GM21515 (cell line): ENCODE results near the gene ARL15.
"Not testable (repeated sequence)": the region's sequence is repeated elsewhere in the genome, so short reads cannot be mapped to it uniquely, and the experiment has no call there.

ENCODE experiments used
- ATAC-seq: cut with Tn5 transposase; IDR thresholded peaks from one replicate; pipeline ENCODE4 v1.9.1; 2021; ENCODE audit not compliant: unreplicated experiment

Gene ARL15

DNA sequence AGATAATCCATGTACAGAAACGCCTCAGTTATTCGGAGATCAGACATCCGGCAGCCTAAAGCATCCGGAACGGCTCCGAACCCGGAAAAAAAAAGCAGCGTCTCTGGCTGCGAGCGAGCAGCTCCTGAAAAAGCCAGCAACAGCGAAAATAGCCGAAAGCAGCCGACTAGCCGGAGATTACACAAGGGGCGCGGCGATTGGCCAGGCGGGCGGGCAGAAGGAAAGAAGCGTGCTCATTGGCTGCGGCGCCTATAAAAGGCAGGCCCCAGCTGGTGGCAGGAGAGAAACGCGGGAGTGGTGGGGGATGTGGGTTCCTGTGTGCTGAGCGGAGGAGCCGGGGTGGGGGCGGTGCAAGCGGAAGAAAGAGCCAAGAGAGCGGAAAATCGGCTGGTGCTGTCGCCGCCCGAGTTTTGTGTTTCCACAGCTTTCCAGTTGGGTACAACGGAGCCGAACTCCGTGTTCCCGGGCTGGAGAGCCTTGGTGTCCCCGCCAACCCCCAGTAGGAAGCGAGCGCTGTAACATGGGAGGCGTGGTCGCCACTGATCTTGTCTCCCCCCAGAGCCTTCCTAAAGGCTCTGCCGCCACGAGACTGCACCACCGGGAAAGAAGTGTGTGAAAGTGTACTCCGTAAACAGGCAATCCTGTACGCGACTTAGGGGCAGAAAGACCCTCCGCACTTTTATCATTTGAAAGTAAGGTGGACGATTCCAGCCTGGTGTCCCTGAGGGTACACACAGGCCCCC lies at the start of gene ARL15:
ARL15 (minus strand) TSS at position 141 of the 743 bp plus-strand sequence.
- peak; percentile 96 for ATAC-seq

DNA sequence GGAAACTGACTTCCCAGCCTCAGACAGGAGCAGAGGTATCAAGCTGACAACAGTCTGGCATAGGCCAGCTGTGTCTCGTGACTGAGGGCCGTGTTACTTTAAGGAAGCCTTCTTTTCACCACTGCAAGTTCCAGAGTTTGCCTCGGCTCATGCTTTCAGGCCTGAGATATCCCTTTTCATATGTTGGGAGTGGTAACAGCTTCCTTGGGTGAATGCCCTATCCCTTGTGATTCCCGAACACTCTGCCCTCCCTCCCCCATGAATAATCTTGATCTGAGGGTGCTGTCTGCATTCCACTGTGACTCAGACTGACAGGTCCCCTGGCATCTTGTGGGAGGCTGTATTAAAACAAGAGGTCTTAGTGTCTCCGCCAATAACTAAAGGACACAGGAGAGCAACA lies 49.7 kb upstream of the ARL15 start:
- no peak for ATAC-seq

DNA sequence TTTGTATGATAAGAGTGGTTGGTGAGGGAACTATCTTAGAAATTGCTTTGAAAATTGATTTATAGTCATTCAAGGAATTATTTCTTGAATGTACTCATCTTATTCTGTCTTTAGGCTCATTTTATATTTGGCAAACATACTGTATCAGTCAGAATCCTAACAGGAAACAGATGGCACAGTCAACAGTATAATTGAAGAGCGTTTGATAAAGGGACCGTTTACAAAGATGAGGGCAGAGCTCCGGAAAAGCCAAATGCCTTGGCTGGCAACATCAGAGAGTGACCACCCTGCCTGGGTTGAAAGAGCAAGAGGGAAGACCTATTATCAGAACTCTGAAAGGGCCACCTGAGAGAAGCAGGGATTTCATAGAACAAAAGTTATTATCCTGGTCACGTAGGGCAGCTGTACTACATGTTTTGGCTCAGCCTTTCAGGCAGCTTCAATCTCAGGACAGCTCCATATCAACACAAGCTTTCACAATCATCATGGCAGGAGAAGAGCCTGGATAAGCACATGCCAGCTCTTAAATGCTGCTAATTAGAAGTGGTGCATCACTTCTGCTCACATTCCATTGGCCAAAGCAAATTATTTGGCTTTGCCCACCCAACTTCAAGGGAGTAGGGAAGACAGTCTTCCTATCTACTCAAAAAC lies 47.2 kb upstream of the ARL15 start:
- no peak for ATAC-seq

DNA sequence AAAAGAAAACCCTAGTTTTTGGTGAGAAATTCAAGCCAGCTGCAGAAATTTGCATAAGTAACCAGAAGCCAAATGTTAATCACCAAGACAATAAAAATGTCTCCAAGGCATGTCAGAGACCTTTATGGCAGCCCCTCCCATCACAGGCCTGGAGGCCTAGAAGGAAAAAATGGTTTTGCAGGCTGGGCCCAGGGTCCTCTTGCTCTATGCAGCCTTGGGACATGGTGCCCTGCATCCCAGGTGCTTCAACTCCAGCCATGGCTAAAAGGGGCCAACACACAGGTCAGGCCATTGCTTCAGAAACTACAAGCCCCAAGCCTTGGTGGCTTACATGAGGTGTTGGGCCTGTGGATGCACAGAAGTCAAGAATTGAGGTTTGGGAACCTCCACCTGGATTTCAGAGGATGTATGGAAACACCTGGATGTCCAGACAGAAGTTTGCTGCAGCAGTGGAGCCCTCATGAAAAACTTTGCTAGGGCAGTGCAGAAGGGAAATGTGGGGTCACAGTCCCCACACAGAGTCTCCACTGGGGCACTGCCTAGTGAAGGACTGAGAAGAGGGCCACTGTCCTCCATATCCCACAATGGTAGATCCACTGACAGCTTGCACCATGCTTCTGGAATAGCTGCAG lies 43.7 kb upstream of the ARL15 start:
- ATAC-seq = not testable (repeated sequence)

DNA sequence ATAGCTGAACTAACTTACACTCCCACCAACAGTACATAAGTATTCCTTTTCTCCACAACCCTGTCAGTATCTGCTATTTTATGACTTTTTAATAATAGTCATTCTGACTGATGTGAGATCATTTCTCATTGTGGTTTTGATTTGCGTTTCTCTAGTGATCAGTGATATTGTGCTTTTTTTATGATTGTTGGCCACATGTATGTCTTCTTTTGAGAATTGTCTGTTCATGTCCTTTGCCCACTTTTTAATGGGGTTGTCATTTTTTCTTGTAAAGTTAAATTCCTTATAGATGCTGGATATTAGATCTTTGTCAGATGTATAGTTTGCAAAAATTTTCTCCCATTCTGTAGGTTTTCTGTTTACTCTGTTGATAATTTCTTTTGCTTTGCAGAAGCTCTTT lies 42.2 kb upstream of the ARL15 start:
- ATAC-seq = not testable (repeated sequence)

DNA sequence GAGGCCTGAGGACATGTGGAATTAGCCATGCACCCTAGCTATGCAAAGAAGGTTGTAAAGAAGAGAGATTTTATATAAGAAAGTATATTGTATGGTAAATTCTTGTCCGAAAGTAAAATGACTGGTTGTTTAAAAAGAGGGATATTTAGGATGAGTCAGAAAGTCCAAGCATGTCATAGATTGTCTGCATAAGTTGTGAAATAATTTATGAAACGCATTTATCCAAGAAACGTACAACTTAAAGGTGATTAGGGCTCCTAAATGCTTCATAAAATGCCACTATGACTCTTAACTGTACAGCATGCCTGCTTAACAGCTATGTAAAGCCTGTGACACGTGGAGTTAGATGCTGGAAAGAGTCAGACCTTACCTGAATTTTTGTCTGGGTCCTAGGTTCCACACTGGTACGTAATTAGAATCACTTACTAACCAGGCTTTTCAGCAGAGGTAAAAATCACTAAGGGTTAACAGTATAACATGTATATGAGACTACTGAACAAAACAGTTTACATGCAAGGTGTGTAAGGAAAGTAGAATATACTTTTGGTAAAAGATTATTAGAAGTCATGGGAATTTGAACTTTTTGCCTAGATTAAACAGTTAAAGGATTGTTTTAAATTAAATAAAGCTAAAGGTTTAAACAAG lies 37.0 kb upstream of the ARL15 start:
- ATAC-seq = no peak

DNA sequence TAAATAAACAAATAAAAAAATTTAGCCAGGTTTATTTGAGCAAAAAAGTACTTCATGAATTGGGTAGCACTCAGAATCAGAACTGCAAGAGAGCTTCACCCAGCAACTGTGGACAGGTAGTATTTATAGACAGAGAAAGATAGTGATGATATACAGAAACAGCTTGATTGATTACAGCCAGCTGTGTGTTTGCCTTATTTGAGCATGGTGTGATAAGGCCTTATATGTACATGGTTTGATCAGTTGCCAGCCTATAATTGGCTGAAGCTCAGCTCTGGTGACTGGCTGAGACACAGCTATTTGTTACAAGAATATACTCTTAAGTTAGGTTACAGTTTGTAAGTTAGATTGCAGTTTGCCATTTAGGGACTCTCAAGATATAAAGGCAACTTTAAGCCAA lies 34.3 kb upstream of the ARL15 start:
- no peak for ATAC-seq

DNA sequence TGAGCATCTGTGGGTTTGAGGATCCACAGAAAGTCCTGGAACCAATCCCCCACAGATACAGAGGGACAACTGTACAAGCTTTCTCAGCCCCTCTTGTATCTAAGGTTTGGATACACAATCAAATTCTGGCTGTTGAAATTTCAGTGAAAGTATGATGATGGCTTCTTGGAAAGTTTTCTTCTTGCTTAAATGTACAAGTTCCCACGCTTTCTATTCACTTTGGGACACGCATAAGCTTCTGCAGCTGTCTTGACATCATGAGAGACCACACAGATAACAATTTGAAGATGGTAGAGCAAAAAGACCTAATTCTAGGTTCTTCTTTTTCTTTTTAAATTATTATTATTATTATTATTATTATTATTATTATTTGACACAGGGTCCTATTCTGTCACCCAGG lies 31.6 kb upstream of the ARL15 start:
- ATAC-seq = no peak

DNA sequence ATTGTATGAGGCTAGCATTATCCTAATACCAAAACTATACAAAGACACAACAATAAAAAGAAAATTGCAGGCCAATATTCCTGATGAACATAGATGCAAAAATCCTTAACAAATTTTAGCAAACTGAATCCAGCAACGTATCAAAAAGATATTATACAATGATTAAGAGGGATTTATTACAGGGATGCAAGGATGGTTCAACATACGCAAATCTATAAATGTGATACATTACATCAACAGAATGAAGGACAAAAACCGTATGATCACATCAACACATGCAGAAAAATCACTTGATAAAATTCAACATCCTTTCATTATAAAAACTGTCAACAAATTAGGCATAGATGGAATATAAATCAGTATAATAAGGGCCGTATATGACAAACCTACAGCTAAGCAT lies 27.1 kb upstream of the ARL15 start:
- ATAC-seq = no peak

DNA sequence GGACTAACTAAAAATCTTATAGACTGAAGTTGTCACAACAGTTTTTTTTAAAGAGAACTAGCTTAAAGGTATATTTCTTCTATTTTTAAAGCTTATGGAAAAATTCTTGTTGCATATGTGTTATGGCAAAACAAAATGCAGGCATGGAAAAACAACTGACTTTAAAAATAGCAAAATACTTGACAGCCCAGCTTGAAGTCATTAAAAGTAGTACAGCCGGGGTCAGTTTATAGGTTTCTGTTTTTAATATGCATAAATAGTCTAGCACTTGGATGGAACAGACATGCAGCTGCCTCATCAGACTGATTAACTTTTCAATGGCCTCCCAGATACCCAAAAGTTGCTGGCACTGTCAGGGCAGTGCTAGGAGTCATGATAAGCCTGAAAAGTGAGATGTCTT lies 22.3 kb upstream of the ARL15 start:
- ATAC-seq = no peak

DNA sequence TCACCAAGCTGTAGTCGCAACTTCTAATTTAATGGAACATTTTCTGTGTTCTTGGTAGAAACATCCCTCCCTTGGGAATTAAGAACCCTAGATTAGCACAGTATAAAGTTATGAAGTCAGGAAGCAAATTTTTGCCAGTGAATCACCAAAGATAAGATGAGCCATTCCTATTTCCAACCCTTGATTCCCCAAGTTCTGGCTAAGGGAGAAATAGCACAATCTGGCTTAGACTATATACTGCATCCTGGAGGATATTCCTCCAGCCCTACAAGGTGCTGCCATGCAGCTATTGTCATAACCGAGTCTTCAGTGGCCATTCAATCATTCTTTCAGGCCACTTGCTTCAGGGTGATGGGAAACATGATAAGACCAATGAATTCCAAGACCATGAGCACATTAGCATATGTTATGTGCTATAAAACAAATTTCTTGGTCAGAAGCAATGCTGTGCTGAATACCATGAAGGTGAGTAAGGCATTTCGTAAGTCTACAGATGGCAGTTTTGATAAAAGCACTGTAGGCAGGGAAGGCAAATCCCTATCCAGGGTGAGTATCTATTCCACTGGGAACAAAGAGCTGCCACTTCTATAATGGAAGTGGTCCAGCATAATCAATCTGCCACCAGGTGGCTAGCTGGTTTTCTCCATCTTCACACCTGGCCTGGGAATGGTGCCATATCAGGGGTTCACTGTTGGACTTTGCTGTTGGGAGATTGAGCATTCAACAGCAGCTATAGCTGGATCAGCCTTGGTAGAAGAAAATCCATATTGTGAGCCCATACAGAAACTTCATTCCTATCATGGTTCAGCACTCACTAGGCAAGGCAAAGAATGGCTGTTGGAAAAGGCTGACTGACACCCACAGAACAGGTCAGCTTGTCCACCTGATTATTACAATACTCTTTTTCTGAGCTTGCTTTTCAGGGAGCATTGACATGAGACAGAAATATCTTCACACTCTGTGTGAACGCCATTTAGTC lies 19.6 kb upstream of the ARL15 start:
- ATAC-seq = no peak

DNA sequence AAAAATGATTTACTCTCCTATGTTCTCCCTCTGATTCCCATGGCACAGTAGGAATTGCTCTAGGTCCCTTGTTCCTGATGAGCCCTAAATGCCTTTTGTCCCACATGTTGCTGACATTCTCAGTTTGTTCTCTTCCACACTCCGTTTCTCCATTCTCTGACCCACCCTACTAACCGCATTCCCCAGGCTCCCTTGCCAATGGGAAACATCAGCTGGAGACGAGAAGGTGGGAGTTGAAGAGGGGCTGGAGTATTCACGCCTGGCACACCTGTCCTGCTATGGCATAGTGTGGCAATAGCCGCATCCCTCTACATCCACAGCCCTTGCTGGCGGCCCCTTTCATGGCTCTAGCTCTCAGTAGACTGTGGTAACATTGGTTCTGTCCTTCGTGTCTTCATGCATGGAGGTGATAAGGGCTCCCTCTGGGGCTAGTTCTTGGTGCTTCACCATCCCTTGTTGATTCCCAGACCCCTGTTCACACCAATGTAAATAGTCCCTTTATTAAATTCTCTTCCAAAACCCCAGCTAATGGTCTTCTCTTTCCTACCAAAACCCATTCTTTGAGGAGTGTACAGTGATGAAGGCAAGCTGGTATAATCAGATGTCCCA lies 16.4 kb upstream of the ARL15 start:
- no peak for ATAC-seq

DNA sequence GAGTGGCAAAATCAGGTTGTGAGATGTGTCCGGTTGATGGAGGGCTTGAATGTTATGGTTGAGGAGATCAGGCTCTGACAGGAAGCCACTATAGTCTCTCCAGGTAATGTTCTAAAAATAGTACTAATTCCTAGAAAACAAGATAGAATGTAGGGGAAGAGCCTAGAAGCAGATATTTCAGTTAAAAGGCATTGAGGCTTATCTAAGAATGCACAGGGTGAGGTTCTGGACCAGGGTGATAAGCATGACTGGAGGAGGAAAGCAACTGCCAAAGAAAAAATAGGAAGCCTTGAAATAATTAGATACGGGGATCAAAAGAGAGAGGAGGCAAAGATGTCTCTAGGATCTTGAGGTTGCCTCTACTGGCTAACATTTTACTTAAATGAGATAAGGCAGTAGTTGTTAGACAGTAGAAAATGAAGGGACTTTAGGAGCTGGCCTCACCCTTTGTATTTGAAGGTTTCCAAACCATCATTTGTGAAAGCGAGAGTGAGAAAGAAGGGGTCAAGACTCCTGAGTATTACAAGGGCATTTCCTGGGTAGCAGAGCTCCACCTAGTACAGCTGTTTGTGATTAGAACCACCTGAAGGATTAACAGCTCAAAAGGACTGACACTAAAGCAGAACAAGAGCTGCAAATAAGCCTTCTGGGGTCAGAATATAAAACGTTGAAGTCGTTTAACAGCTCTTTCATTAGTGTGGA lies 15.4 kb upstream of the ARL15 start:
- ATAC-seq = no peak

DNA sequence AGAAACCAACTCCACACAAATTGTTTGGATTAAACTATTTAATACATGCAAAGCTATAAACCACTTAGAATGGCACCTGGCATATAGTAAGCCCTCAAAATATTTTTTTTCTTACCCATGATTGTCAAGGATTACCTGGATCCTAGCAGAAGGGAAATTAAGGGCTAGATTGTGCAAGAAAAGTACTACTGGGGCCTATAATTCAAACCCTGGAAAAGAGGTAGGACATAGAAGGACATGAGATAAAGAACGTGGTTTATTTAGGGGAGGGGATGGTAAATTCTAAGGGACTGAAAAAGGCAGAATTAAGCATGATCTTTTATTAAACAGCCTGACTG lies 14.9 kb upstream of the ARL15 start:
- ATAC-seq = no peak

DNA sequence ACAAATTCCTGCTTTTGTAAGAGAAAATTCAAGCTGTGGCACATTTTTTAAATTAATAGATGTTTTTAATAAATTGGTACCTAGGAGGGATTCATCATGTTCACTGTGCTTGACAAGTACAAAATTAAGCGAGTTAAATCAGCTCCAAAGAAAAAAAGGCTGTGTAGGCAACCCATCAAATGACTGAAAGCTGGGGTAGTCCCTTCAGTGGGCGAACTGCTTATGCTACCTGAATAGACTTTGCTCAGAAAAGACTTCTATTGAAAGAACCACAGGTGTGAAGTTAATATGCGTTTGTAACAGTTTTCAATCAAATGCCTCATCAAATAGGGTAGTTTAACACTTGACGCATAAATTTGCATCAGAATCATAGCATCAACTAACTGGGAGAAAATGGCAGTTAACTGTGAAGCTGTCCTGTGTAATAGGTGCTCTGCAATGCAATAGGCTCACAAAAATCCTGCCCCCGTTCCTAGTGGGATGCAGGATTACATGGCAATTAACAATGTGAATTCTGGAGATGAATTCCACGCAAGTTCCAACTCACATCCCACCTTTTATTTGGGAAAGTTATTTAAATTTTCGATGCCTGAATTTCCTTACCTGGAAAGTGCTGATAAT lies 14.4 kb upstream of the ARL15 start:
- no peak for ATAC-seq

DNA sequence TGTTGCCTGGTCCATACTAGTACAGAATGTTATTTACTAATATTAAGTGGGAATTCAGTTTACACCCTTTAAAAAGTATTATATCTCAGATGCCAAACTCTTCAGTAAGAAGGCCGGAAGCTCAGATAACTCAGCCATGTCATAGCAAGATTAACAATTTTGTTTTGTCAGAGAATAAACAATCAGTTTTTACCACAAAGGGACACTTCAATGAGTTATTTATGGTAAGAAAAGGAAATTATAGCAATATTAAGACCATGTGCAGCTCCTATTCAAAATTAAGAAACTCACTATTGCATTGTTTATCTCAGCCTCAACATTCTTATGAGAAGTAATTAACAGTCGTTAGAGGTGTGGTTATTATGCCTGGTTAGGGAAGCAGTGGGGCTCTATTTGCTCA lies 13.1 kb upstream of the ARL15 start:
- ATAC-seq = no peak

DNA sequence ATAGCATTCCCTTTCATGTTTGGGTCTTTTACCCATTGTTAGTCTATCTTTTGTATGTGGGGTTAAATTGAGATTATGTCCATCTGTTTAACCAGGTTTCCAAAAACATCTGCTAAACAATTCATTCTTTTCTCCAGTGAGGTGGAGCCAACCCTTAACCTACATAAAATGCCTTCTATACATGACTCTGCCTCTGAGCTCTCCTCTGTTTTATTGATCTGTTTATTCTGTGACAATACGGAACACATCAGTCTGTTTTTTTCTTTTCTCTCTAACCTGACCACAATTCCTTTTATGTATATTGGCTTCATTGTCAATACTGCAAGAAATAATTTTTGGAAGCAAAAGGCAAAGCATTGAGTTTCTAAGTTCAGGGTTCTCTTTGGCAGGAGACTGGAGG lies 9.9 kb upstream of the ARL15 start:
- ATAC-seq = no peak

DNA sequence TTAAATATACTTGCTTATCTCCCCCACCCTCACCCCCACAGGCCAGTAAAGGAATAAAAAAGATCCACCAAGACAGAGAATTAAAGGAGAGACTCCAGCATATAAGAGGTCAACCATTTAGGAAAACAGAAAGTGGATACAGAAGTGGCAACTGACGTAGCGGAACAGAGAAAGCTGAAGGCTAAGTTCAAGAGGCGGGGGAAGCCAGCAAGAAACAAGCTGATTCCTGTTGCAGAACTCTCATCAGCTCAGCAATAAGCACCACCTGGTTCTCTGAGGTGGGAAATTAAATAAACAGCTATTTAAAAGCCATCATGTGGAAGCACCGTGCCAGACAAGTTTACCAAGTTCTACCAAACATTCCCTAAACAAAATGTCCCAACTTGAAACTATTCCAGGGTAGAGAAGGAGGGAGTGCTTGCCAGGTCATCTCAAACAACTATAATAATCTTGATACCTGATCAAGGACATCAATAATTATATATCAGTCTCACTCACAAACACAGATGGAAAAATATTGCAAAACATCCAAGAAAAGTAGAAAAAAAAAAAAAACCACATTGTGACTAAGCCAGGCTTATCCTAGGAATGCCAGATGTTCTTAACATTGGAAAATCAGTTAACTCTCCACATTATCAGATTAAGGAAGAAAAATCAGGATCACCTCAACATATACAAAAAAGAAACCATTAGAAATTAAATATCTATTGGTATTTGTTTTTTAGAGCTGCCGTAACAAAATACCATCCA lies 7.3 kb upstream of the ARL15 start:
- no peak for ATAC-seq
